ENCODE results near the gene ZMAT1. TPM values are rescaled to one million over a fixed set of nuclear protein-coding genes. Genes with fewer than 3 reads are reported as not detected.
"Not testable (repeated sequence)": the region's sequence is repeated elsewhere in the genome, so short reads cannot be mapped to it uniquely, and the experiment has no call there.

Gene ZMAT1
- total RNA-seq: 1 to 10 TPM; 4.2 to 4.4 TPM

GRCh38 chrX:101931488-101932248 lies at the start of gene ZMAT1:
TSS of gene ZMAT1 (minus strand) at chrX:101932027. CDS start at chrX:101932008, 19 bp downstream.
- no peaks in the 10 kb centered on the region for H3K36me3 ChIP-seq
- H3K4me3 ChIP-seq: peak within 1 kb of the TSS; percentile 71 to 75
- no peaks in the 10 kb centered on the region for H3K4me1 ChIP-seq
- DNase-seq (ENCODE audit: low spot score): peak; percentile 94
- no peaks in the 10 kb centered on the region for H3K9me3 ChIP-seq
- no peak for TF ChIP-seq CTCF (IDR thresholded peaks at IDR 0.05)
- no peaks in the 10 kb centered on the region for H3K27me3 ChIP-seq
- H3K27ac ChIP-seq: peak within 1 kb of the TSS; percentile 95

- H3K4me3 ChIP-seq: no peak overlapping the region
- H3K4me1 ChIP-seq: no peaks in the 10 kb centered on the region
- no peak for DNase-seq (ENCODE audit: low spot score)
- no peak overlapping the region for H3K27ac ChIP-seq
- peaks cover 0 to 10% of the 10 kb centered on the region in 2 donors for H3K9me3 ChIP-seq
- no peaks in the 10 kb centered on the region for H3K36me3 ChIP-seq
- H3K27me3 ChIP-seq: no peaks in the 10 kb centered on the region
- no peak for TF ChIP-seq CTCF (IDR thresholded peaks at IDR 0.05)
These were observed 45.3 kb upstream of the ZMAT1 start for GRCh38 chrX:101977106-101977505.

- no peak overlapping the region for H3K27ac ChIP-seq
- no peaks in the 10 kb centered on the region for H3K36me3 ChIP-seq
- no peak for DNase-seq (ENCODE audit: low spot score)
- H3K9me3 ChIP-seq: peaks cover 0 to 10% of the 10 kb centered on the region in 2 donors
- H3K27me3 ChIP-seq: no peaks in the 10 kb centered on the region
- H3K4me1 ChIP-seq: no peaks in the 10 kb centered on the region
- TF ChIP-seq CTCF (IDR thresholded peaks at IDR 0.05): no peak
- no peak overlapping the region for H3K4me3 ChIP-seq
These were observed 41.2 kb upstream of the ZMAT1 start for GRCh38 chrX:101973066-101973465.

- DNase-seq (ENCODE audit: low spot score); H3K4me3 ChIP-seq; H3K9me3 ChIP-seq; H3K36me3 ChIP-seq; H3K27me3 ChIP-seq; H3K4me1 ChIP-seq; H3K27ac ChIP-seq: not testable (repeated sequence)
These were observed 33.2 kb upstream of the ZMAT1 start for GRCh38 chrX:101964923-101965539.

GRCh38 chrX:101958139-101958538 lies 26.3 kb upstream of the ZMAT1 start:
- Histone ChIP-seq H3K27me3 (no peaks in the 10 kb centered on the region), H3K27ac (no peak overlapping the region), H3K4me3 (no peak overlapping the region), H3K36me3 (no peaks in the 10 kb centered on the region), H3K9me3 (peaks cover 0 to 1% of the 10 kb centered on the region in 2 donors), H3K4me1 (no peaks in the 10 kb centered on the region)
- no peak for TF ChIP-seq CTCF (IDR thresholded peaks at IDR 0.05)
- no peak for DNase-seq (ENCODE audit: low spot score)

- H3K36me3 ChIP-seq: no peaks in the 10 kb centered on the region
These were observed 25.3 kb upstream of the ZMAT1 start for GRCh38 chrX:101957174-101957573.

More at GRCh38 chrX:101957174-101957573, 25.3 kb upstream of the ZMAT1 start:
- Histone ChIP-seq H3K9me3 (peaks cover 0 to 5% of the 10 kb centered on the region in 2 donors), H3K4me3 (no peak overlapping the region), H3K4me1 (no peaks in the 10 kb centered on the region), H3K27ac (no peak overlapping the region), H3K27me3 (no peaks in the 10 kb centered on the region)
- no peak for TF ChIP-seq CTCF (IDR thresholded peaks at IDR 0.05)
- no peak for DNase-seq (ENCODE audit: low spot score)
